CD4-positive, alpha-beta T cell treated with Interleukin-10 for 1 hour (primary cell): ENCODE data around the gene PLS3.
A peak's percentile ranks its signal among the peaks of the same experiment; 100 is the strongest.
"Not testable (repeated sequence)": the region's sequence is repeated elsewhere in the genome, so short reads cannot be mapped to it uniquely, and the experiment has no call there.

Experiments used
- DNase-seq: peaks from one replicate; pipeline ENCODE4 v3.0.0-alpha.2; 2020

Gene PLS3

DNA sequence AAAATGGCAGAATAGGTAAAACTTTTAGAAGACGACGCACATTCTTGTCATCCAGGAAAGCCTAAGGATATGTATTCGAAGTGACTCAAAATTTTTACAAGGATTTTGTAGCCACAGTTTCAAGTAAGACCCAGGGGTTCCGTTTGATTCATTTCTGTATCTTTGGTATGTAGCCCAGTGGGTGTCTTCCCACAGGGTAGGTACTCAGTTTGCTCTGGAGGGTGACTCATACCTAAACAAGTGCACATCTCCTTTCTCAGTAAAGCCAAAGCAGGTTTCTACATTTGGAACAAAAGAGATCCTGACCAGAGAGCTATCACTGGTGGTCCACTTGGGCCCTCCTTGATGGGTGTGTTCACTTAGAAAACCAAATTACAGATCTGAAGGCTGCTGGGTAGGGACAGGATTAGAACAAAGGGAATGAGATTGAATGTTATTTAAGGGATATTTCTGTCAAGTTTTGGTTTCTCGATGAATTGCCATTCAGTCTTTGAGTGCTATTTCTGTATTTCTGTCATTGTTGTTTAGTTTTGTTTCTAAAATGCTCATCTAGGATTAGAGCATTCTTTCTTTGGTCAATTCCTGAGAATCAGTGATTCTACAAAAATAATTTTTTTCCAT is 56.1 kb downstream of the PLS3 start:
- no peak for DNase-seq

GRCh38 chrX:115622534-115622933 is 61.6 kb downstream of the PLS3 start:
- no peak for DNase-seq

DNA sequence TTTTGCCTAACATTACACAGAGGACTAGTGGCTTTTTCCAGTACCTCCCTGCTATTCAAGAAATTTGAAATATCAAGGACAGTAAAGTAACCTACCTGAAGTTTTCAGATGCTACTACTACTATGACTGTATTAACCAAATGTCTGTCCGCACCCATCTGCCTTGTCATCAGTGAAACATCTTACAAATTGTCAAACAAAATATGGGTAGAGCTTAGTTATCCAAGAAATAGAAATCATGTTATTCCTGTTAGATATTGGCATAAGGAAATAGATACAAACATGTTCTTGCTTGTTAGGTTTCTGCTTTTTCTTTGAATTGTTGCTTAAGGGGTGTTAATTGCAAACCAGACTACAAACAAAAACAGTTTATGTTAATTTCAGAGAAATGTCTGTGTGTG is 63.9 kb downstream of the PLS3 start:
- DNase-seq = no peak

GRCh38 chrX:115625572-115626301 is 64.8 kb downstream of the PLS3 start:
- no peak for DNase-seq

DNA sequence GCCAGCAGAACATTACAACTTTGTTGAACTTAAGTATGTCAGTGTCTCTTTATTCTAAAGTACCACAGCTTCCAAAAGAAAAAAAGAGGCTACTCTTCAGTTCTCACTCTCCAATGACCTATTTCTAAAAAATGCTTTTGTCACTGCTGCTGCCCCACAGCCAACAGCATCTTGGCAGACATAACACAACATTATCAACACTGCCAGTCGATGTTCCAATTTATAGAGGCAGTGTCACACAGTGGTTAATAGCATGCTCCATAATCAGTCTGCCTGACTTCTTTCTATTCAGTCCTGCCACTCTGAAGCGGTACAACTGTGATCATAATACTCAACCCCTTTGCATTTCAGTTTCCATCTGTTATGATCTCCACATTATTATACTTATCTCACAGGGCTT is 69.2 kb downstream of the PLS3 start:
- no peak for DNase-seq

DNA sequence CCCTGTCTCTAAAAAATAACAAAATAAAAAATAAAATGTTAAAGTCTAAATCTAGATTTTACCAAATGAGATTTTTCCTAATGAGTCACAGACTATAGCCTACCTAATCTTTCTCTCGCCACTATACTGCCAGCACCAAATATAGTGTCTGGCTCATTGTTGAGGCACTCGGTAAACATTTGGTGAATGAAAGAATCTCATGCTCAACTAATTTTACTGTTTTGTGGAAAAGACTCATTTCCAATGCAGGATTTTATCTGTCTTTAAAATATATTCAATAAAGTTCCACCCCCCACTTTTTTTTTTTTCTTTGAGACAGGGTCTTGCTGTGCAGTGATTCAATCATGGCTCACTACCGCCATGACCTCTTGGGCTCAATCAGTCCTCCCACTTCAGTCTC is 71.5 kb downstream of the PLS3 start:
- no peak for DNase-seq

- DNase-seq = not testable (repeated sequence)
These were observed 72.4 kb downstream of the PLS3 start for GRCh38 chrX:115633397-115633796.

GRCh38 chrX:115639334-115639880 is 78.4 kb downstream of the PLS3 start:
- DNase-seq = no peak

DNA sequence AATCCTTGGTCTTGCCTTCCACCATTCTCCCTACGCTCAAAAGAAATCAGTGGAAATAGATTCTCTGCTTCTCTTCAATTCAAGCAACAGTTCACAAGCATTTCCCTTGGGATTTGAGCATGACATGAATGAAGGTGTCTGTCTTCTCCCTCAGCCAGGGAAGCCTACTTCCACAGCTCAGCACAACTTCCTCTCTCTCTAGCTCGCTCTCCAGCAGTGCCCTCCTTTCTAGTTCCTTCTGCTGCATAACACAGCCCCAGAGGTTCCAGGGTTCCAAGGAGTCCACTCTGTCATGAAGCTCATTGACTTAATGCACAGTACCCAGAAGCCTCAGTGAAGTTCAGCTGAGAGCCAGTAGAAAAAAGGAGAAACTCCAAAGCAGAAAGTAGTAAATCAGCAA is 81.3 kb downstream of the PLS3 start:
- DNase-seq = no peak

GRCh38 chrX:115642895-115643530 is 82.0 kb downstream of the PLS3 start:
- peak; percentile 36 for DNase-seq

- DNase-seq = not testable (repeated sequence)
These were observed 83.4 kb downstream of the PLS3 start for GRCh38 chrX:115644397-115644796.

GRCh38 chrX:115649461-115650063 is 88.6 kb downstream of the PLS3 start:
- no peak for DNase-seq

GRCh38 chrX:115650449-115650848 is 89.5 kb downstream of the PLS3 start:
- DNase-seq = no peak

DNA sequence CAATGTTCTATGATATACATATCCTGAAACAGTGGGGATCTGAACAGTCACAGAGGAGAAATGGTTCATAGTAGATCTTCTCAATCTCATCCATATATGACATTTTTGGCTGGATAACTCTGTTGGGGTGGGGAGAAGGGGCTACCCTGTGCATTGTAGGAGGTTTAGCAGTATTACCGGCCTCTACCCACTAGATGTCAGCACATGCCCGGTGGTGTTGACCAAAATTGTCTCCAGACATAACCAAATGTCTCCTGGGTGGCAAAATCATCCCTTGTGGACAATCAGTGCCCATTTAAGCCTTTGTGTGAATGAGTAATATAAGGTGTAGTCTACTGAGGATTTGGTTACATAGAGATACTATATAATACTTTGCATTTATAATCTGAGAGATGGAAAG is 89.9 kb downstream of the PLS3 start:
- DNase-seq = no peak

DNA sequence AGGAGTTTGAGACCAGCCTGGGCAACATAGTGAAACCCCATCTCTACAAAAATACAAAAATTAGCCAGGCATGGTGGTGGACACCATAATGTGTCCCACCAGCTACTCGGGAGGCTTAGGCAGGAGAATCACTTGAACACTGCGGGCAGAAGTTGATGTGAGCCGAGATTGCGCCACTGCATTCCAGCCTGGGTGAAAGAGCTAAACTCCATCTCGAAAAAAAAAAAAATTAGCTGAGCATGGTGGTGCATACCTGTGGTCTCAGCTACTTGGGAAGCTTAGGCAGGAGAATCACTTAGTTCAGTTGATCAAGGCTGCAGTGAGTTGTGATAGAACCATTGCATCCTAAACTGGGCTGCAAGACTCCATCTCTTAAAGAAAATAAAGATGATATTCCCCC is 91.2 kb downstream of the PLS3 start:
- DNase-seq = no peak

DNA sequence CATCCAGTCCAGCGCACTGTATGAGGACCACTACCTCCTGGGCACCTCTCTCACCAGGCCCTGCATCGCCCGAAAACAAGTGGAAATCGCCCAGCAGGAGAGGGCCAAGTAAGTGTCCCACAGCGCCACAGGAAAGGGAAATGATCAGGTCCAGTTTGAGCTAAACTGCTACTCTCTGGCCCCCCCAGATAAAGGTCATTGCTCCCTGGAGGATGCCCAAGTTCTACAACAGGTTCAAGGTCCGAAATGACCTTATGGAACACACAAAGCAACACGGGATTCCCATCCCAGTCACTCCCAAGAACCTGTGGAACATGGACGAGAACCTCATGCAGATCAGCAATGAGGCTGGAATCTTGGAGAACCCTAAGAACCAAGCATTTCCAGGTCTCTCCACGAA is 104.1 kb downstream of the PLS3 start:
- DNase-seq = no peak

GRCh38 chrX:115679460-115679859 is 118.5 kb downstream of the PLS3 start:
- no peak for DNase-seq

DNA sequence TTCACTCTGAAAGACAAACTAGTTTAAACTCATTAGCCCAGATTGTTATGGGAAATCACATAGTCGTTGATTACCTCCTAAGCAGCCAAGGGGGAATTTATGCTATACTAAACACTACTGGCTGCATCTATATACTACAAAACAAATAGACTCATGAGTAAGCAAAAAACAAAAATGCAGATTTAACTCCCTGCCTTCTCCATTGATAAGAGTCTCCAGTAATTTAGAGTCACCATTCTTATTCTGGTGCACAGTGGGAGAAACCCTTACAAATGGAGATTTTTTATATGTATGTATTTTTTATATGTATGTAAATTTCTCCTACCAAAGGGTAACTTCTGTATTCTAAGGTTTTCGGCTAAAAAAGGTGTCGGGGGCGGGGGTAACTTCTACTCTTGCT is 126.6 kb downstream of the PLS3 start:
- DNase-seq = no peak

DNA sequence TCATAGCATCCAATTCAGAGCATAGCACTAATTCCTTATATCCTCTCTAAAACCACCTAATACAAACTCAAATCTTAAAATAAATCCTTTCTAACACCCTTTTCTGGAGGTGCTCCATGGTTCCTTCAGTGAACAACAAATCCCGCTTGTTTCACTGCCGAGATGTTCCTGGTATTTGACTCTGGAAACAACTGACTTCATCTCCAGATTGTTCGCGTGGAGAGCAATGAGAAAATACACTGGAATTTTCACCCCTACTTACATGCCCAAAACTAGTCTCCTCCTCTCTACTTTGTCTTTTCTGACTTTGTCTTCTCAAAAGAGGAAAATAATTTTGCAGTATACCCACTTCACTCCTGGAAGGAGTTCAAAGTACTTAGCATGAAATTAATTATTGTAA is 129.0 kb downstream of the PLS3 start:
- no peak for DNase-seq

DNA sequence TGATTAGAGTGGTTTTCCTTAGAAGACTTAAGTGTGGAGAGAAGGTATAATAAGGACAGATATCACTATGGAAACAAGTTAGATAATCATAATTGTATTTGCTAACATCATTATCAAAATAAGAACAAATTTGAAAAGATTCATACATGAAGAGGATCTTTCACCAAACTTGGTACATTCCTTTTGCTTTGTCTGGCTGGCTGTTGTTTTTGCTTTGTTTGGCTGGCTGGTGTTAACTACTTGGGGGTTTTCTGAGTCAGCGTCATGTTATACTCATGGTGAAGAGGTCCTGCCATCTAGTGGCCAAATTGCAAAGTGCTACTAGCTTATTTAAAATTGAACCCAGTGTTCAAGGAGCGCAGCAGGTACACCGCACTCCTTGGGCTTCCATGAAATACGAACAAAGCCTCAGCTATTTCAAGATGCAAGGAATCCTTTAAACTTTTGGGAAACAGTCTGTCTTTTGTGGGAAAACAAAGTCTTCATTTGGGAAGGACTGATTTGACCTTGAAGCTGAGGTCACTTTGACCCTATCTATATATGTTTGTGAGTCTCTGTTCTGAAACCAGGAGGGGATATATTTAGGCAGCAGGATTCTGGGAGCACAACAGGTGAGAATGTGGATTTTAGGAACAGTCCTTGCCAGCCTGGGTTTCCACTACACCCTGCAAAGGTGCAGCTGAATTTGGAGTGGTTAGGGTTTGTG is 129.7 kb downstream of the PLS3 start:
- peak; percentile 29 for DNase-seq

DNA sequence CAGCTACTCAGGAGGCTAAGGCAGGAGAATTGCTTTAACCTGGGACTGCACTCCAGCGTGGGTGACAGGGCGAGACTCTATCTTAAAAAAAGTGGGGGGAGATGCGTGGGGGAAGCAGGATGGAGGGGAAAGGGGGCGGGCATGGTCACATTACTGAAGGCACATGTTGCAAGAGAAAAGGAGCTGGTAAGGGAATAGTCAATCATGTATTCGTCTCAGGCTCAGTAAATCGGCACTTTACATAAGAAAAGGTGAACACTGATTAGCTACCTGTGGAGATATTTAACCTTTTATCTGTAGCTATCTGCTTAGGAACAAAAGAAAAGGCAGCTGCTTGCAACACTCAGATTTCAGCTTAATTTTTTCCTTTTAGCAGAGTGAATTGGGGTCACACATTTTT is 132.5 kb downstream of the PLS3 start:
- DNase-seq = no peak

GRCh38 chrX:115694028-115694427 is 133.1 kb downstream of the PLS3 start:
- no peak for DNase-seq

DNA sequence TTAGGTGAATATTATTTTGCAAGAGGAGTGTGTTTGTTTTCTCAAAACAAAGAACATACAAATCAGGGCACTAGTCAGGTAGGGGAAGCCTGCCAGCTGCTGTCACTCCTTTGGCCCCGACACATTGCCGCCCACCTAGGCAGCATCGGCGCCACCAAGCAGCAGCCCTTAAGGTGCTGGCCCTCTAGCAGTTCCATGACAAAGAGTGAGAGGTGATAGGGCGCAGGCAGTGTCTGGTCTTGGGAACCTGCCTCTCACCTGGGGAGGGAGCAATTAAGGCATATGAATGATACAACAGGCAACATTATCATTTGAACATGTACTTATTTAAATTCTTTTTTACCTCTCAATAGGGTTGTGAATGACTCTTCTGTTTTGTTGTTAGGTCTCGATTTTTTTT is 135.1 kb downstream of the PLS3 start:
- DNase-seq = no peak
